ENCODE measurements around the gene INKA2.
A peak's percentile ranks its signal among the peaks of the same experiment; 100 is the strongest.
"Not testable (repeated sequence)": the region's sequence is repeated elsewhere in the genome, so short reads cannot be mapped to it uniquely, and the experiment has no call there.

Gene INKA2

DNA sequence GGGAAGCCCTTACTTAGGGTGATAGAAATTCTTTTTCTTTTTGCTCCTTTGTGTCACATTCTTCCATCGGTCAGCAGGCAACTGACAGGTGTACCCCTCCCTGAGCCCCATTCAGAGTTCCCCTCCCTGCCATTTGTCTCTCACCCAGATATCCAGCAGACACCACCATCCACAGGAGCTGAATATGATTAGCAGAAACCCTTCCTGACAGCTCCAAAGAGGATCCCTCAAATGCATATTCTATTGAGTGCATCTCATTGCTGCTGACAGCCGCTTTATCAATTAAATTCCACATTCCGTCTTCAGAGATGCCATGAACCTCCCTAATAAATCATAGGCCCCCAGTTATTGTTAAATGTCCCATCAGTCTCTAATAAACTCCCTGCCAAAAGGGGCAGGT lies 10.4 kb upstream of the INKA2 start:
- no peak for DNase-seq

DNA sequence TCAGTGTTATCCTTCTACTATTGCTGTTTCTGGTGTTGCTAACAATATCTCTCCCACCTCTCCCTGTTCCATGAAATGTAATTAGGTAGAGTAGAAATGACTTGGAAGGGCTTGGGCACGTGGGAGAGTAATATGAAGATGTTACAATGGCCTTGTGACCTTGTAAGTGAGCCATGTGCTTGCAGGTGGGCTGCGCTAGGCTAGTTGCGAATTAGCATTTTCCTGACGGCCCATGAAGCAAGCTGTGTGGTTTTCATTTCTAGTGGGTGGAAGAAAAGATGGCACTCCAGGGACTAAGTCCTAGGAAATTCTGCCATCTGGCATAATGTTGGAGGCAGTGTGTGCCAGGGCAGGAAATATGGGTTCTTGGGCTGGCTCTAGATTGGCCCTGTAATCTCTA lies 8.8 kb upstream of the INKA2 start:
- DNase-seq: no peak

DNA sequence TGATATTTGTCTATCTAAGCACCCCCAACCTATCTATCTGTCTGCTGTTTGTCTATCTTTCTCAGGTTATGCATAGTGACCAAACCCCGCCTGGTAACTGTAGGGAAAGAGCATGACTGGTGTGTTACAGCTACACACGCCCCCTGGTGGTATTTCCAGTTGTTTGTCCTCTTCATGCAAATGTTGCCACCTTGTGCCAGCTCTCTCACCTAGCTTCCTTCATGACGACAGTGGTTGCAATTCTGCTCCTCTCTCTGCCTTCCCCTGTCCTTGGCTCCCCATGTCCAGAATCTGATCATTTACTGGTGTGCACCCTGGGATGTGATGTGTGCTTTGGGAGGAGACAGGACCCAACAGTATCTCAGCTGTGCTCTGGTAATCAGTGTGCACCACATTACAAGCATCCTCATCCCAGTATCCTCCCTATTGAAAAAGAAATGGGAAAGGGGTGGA lies 8.1 kb upstream of the INKA2 start:
- peak; percentile 21 to 38 for DNase-seq

DNA sequence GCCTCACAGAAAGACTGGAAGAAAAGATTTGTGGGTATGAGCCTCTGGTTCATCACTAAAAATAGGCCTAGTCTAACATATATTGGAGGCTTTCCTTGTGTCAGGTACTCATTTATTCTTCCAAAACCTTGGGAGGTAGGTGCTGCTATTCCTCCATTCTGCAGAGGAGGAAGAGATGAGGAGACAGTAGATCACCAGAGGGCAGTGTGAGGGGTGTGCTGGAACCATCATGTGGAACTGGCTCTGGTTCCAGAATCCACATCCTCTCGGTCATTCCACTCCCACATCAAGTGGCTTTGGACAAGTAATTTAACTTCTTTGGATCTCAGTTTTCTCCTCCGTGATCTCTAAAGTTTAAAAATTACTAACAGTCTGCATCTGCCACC lies 7.4 kb upstream of the INKA2 start:
- DNase-seq: no peak

DNA sequence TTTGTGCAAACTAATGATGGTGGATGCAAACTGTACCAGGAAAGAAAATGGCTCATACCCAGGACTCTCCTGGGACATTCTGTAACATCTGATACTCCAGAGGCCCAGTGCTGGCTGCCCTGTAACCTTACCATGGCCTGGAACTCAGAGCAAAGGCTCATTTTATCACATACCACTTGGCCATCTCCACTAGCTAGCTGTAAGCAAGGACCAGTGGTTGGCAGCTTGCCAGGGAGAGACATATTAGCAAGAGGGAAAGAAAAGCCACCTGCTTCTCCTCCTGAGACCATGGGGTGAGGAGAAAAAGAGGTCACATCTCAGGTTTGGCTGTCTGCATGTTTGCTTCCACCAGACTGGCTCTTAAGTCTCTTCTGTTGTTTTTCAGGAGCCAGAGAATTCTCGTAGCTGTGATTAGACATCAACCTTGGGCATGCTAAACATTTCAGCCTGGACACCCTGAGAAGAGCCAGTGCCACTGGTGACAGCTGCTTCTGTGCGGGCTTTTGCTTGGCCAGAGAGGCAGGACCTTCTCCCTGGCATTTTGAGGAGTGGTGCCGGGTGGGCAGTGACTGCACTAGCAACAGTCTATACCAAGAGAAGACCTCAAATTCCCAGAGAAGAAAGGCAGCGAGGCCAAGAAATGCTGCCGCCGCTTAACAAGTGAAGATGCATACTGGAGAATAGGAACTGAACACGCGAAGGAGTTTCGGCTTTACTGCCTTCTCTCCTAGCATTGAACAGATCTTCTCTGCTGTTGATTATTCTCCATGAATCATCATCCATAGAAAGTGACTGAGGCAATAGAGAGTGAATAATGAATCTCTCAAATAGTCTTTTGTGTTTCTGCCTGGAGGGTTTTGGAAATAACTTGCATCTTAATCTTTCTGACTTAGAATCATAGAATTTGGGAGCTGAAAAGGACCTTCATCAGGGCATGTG lies 6.7 kb upstream of the INKA2 start:
- no peak for DNase-seq

- DNase-seq: no peak
Observed at GRCh38 chr1:111743679-111744101, 4.5 kb upstream of the INKA2 start.

DNA sequence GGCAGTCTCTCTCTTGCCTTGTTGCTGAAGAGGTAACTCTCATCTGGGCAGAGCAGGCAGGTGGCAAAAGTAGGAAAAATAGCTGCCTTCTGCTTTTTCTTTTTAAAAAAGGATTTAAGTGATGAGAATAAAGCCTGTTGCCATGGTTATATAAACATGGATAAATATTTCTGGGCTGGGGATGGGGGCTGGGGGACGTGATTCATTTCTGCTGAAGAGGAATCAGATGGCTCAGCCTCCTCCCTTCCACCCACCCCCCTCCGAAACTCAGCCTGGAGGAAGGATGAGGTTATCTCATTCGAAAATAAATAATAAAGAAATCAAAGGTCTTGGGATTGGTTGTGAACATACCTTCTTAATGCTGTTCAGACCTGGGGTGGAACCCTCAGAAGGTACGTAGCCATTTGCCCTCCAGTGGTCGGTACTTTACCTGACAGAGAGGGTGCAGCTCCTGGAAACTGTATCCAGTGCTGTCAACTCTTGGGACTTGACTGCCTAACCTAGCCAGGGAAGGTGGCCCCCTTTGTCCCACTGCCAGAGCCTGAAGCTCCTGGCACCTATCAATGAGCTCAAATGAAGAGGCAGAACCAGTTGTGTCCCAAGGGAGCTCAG lies 3.8 kb upstream of the INKA2 start:
- no peak for DNase-seq

DNA sequence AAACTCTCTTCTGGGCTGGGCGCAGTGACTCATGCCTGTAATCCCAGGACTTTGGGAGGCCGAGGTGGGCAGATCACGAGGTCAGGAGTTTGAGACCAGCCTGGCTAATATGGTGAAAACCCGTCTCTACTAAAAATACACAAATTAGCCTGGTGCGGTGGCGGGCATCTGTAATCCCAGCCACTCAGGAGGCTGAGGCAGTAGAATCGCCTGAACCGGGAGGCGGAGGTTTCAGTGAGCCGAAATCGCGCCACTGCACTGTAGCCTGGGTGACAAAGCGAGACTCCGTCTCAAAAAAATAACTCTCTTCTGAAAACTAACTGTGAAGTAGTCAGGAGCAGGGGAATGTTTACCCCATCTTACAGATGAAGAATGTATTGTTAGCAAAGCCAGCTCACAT lies 3.1 kb upstream of the INKA2 start:
- not testable (repeated sequence) for DNase-seq

DNA sequence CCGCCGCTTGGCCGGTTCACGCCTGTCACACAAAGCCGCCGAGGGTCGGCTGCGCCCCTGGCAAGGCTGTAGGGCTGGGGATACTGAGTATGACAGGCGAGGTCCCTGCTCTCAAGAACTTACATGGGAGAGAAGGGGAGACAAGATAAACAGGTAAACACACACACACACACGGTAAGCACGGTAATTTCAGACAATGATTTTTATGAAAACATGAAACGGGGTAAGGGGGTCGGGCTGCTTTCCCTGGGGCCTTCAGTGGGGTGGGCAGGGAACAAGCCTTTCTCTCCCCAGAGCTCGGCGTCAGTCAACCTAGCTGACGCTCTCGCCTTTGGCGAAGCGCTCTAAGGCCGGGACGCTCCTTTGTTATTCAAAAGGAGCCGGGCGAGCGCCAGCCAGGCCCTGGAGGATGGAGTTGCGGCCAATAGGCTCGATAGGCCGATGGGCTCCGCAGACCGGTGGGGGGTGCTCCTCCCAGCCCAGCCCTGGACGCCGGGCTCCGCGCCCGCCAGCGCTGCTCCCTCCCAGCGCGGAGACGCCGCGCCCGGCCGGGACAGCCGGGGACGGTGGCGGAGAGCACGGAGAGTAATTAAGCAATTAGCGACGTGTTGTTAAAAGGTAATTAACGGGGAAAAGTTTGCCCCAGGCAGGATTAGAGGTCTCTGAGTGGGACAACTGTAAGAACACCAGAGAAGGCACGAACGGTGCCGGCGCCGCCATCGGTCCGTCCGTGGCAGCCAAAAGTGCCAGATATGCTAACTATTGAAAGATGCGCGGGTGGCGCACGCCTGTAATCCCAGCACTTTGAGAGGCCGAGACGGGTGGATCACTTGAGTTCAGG lies 950 bp upstream of the INKA2 start:
- DNase-seq: peak; percentile 26 to 64

GRCh38 chr1:111738436-111739193 lies 580 bp downstream of the INKA2 start:
- peak; percentile 65 to 82 for DNase-seq

DNA sequence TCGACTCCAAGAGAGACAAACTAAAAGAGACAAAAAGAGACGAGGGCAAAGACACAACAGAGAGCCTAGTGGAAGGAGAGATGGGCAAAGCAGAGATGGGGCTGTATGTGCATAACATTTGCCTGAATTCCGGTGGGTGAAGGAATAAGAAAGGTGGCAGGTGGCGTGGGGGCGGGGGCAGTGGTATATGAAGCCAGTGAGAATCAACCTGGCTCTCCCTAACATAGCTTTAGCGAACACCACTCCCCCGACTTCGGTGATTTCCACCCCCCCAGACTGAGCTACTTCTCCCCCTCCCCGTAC lies 1.1 kb downstream of the INKA2 start:
- DNase-seq: no peak

DNA sequence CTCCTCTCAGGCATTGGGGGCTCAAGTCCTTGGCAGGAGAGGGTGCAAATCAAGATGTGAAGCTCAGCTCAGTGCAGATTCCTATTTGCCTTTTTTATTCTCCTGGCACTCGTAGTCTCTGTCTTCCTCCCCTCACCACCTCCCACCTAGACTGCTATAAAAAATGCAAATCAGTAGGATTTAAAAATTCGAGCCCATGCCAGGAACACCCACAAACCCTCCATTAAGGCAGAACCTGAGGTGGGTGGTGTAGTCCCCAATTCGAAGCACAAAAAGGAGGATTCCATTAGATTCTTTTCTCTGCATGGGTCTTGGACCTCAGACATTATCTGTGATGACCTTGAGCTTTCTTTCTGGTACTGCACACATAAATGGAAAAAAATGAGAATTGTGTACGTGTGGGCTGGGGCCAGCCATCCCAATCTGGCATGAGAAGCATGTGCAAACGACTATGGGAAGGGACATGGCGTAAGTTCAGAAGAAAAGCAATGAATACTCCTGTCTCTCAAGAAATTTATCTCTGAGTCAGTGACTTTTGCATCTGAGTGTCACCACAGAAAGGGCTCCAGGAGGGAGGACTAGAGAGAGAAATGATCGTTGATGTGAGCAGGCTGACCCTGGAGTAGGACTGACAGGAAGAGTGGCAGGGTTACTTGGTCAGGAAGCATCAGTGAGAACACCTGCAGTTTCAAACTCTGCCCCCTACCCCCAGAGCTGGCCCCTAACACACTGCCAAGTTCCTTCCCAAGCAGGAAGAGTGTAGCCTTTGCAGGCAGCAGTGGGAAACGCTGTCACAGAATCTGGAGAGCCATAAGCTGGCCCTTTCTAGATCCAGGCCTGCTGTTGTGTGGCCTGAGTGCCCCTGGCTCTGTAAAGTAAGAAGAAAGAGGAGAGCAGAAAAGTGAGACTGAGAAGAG lies 1.7 kb downstream of the INKA2 start:
- no peak for DNase-seq

DNA sequence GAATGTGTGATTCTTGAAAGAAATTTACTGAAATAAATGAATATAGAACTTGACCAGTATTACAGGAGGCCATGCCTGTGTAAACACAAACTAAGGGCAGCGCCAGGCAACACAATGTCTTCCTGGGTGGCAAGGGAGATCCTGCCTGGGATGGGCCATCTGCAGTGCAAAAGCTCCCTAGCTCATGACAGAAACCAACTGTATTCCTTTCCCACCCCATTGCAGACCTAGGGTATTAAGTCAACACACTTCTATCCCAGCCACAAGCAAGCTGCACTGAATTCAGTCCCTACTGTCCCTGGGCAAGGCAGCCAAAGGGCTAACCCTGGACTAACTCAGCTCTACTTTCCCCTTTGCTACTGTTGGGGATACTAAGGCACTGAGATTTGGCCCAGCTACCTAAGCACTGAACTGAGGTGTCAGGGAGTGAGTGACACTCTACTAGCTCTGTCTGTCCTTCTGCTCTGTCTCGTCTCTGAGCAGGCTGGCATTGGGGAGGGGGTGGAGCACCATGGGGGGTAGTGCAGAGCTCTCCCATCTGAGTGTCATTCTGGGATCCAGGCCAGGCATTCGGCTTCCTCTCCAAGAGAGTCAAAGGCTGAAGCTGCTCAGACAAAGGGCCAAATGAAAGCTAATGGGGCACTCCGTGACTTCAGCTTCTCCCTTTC lies 2.5 kb downstream of the INKA2 start:
- peak; percentile 41 to 81 for DNase-seq

- DNase-seq: peak; percentile 29 to 53
Observed at GRCh38 chr1:111735858-111736544, 3.2 kb downstream of the INKA2 start.

GRCh38 chr1:111735321-111735720 lies 3.9 kb downstream of the INKA2 start:
- no peak for DNase-seq

- DNase-seq: no peak
Observed at GRCh38 chr1:111734856-111735255, 4.3 kb downstream of the INKA2 start.

- no peak for DNase-seq
Observed at GRCh38 chr1:111734426-111734825, 4.8 kb downstream of the INKA2 start.

DNA sequence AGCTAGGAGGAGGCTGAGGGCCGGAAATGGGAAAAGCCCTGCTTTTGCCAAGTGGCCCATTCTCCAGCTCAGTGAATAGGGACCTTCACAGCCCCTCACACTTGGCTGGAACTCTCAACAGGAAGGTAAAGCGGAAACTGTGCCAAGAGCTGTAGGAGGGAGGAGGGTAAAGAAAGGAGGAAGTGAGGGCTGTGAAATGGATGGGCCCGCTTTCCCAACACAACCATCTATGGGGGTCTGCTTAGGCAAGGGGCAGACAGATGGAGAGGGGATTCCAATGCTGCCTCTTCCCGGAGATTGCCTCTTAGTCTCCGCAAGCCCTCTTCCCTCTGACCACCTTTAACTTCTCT lies 5.2 kb downstream of the INKA2 start:
- DNase-seq: no peak

DNA sequence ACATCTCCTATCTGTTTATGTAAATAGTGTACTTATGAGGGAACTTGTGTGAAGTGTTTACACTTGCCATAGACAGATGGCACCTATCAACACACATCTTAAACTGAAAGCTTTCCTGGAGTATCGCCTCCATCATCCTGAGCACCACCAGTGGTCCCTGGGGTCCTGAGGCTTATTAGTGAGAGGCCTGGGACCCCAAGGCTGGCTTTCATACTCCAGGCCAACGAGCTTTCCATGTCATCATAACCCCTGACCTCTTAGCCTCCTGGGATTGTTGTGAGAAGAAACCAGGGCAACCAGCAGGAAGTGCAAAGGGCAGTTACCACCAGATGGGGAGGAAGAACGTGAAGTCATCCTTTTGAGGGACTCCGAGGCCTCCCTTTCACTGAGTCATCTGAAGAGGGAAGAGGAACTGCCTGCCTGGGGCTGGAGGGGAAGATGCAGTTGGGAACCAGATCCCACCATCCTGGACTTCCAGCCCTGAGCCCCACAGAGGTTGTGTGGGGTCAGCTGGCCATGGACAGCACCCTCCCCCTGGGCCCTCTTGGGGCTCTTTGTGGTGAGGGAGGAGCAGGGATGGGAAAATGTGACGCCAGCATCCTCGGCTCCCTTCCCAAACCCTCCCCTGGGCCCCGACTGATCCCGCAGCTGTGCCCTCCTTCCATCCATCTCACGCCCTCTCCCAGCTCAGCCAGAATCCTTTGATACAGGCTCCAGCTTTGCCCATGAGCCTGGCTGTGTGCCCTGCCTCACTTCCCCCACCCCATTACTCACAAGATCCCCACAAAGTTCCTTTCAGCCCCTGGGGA lies 5.8 kb downstream of the INKA2 start:
- no peak for DNase-seq

- no peak for DNase-seq
Observed at GRCh38 chr1:111732718-111733117, 6.5 kb downstream of the INKA2 start.

Data from NCI-H2081 (cell line).